ENCODE results near the gene GABRB1.

DNA sequence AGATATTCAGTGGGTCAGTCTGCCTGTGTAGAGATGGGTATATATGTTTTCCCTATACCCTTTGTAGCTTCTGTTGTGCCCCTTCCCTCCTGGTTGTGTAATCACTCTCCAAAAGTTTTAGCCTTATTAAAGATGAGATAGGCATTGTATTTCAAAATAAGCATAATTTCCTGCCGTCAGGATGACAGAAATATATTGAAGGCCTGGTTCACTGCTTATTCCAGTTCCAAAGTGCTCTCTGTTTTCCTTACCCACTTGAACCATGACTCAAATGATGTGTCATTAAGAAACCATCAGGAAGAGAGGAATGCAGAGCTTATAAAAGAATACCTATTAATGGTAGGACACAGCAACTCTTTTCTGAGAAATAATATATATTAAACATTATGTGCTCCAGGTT, 178.5 kb downstream of the GABRB1 start:
- TF ChIP-seq CTCF (IDR thresholded peaks at IDR 0.05; ENCODE audit: low read depth, low read length), result no peak
- no peak for TF ChIP-seq EZH2phosphoT487 (IDR thresholded peaks at IDR 0.05; ENCODE audit: low read depth)
